T-helper 2 cell treated with Interferon-gamma antibody and Interleukin-4, amounts not matched to agents 5 μg/mL and 100 μg/mL, for 36 hours (primary cell): ENCODE data around the gene CREM.

ENCODE experiments used
- DNase-seq: peaks from one replicate; pipeline ENCODE4 v3.0.0; 2021; ENCODE audit warnings: low spot score
- H3K27ac Mint-ChIP-seq: one replicate; pipeline ENCODE4 v1.8.0; 2021; ENCODE audit warnings: mild to moderate bottlenecking, mixed read lengths
- H3K27me3 Mint-ChIP-seq: one replicate; pipeline ENCODE4 v1.8.0; 2021; ENCODE audit warnings: low read depth, mixed read lengths
- H3K36me3 Mint-ChIP-seq: one replicate; pipeline ENCODE4 v1.8.0; 2021; ENCODE audit warnings: low read depth, mixed read lengths
- H3K4me1 Mint-ChIP-seq: one replicate; pipeline ENCODE4 v1.8.0; 2021; ENCODE audit warnings: low read depth, mixed read lengths
- H3K4me3 Mint-ChIP-seq: one replicate; pipeline ENCODE4 v1.8.0; 2022; ENCODE audit warnings: mild to moderate bottlenecking, moderate library complexity, mixed read lengths
- H3K9me3 Mint-ChIP-seq: one replicate; pipeline ENCODE4 v1.8.0; 2021; ENCODE audit warnings: mixed read lengths

CREM gene

DNA sequence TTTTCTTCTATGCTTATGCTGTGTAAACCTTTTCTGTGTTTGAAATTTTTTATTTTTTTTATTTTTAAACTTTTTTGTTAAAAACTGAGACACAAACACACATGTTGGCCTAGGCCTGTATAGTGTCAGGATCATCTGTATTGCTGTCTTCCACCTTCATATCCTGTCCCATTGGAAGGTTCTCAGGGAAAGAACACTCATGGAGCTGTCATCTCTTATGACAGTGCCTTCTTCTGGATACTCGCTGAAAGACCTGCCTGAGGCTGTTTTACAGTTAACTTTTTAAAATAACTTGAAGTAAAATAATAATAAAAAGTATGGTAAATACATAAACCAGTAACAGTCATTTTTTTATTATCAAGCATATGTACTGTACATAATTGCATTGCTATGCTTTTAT lies 34.1 kb downstream of the CREM start:
- Mint-ChIP-seq H3K36me3 (peaks cover 20% of the 10 kb centered on the region), H3K9me3 (peaks cover 13% of the 10 kb centered on the region), H3K4me3 (no peak overlapping the region), H3K27me3 (no peaks in the 10 kb centered on the region), H3K4me1 (no peaks in the 10 kb centered on the region), H3K27ac (no peak overlapping the region)
- no peak for DNase-seq

DNA sequence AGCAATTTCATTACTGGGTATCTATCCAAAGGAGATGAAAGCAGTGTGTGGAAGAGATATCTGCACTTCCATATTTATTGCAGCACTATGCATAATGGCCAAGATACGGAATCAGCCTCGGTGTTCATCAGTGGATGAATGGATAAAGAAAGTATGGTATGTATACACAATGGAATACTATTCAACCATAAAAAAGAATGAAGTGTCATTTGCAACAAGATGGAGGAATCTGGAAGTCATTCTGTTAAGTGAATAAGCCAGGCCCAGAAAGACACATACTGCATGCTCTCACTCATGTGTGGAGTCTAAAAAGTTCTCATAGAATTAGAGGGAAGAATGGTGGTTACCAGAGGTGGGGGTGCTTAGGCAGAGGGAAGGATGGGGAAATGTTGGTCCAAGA lies 35.3 kb downstream of the CREM start:
- Mint-ChIP-seq H3K9me3 (peaks cover 13% of the 10 kb centered on the region), H3K27ac (no peak overlapping the region), H3K4me3 (no peak overlapping the region), H3K36me3 (peaks cover 20% of the 10 kb centered on the region), H3K4me1 (no peaks in the 10 kb centered on the region), H3K27me3 (no peaks in the 10 kb centered on the region)
- no peak for DNase-seq

DNA sequence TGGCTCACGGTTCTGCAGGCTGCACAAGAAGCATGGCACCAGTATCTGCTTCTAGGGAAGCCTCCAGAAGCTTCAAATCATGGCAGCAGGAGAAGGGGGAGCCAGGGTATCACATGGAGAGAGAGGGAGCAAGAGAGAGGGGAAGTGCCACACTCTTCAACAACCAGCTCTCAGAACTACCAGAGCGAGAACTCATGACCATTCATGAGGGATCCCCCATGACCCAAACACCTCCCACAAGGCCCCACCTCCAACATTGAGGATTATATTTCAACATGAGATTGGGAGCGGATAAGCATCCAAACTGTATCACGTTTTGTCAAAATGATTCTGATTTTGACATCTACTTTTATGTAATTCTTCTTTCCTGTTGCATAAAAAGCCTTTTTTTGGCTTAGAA lies 38.5 kb downstream of the CREM start:
- Mint-ChIP-seq H3K27me3 (no peaks in the 10 kb centered on the region), H3K36me3 (peaks cover 7% of the 10 kb centered on the region), H3K4me3 (no peak overlapping the region), H3K9me3 (no peaks in the 10 kb centered on the region), H3K27ac (no peak overlapping the region), H3K4me1 (no peaks in the 10 kb centered on the region)
- no peak for DNase-seq

DNA sequence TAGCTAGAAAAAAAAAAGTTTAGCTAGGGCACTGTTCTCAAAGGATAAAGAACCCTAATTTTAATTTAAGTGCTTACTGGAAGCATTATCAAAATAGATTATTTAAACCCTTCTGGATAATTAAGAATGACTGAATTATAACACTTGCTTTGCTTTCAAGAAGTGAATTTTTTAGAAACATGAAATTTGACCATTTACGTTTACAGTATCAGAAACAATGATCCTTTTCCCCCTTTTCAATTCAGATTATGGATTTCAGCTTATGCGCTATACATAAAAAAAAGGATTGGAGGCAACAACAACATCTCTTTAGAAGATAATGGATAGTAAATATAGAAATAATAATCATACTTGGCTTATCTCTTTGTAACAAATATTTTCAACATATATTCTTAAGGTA lies 39.2 kb downstream of the CREM start:
- no peaks in the 10 kb centered on the region for H3K9me3 Mint-ChIP-seq
- no peaks in the 10 kb centered on the region for H3K4me1 Mint-ChIP-seq
- no peak for DNase-seq
- no peak overlapping the region for H3K4me3 Mint-ChIP-seq
- no peak overlapping the region for H3K27ac Mint-ChIP-seq
- H3K36me3 Mint-ChIP-seq: peaks cover 7% of the 10 kb centered on the region
- H3K27me3 Mint-ChIP-seq: no peaks in the 10 kb centered on the region

DNA sequence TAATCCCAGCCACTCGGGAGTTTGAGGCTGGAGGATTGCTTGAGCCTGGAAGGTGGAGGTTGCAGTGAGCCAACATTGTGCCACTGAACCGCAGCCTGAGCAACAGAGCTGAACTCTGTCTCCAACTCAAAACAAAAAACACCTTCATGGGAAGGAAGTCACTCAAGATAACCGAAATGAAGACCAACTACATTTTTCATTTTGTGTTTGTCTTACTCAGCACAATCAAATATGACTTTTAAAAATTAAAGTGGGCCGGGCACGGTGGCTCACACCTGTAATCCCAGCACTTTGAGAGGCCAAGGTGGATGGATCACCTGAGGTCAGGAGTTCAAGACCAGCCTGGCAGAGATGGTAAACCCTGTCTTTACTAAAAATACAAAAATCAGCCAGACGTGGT lies 40.0 kb downstream of the CREM start:
- Mint-ChIP-seq H3K4me1 (no peaks in the 10 kb centered on the region), H3K9me3 (no peaks in the 10 kb centered on the region), H3K27ac (no peak overlapping the region), H3K27me3 (no peaks in the 10 kb centered on the region), H3K36me3 (peaks cover 7% of the 10 kb centered on the region), H3K4me3 (no peak overlapping the region)
- DNase-seq: no peak

DNA sequence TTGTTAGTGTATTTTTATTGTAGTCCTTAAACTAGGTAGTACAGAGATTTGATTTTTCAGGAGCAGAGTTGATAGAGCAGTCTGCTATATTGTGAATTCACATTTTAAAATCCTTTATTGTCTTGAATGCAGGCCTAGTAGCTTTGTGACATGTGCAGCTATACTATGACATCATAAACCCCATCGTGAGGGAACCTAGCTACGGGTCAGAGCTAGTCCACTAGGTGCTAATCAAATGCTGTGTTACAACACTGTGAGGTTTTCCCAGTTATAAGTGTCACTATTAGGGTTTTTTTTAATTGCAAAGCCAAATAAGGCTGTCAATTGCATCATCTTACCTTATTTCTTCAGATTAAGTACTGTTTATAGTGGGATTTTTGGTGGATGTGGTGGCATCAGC lies 40.7 kb downstream of the CREM start:
- Mint-ChIP-seq H3K27ac (no peak overlapping the region), H3K36me3 (peaks cover 3% of the 10 kb centered on the region), H3K4me1 (no peaks in the 10 kb centered on the region), H3K27me3 (no peaks in the 10 kb centered on the region), H3K9me3 (no peaks in the 10 kb centered on the region), H3K4me3 (no peak overlapping the region)
- DNase-seq: no peak

DNA sequence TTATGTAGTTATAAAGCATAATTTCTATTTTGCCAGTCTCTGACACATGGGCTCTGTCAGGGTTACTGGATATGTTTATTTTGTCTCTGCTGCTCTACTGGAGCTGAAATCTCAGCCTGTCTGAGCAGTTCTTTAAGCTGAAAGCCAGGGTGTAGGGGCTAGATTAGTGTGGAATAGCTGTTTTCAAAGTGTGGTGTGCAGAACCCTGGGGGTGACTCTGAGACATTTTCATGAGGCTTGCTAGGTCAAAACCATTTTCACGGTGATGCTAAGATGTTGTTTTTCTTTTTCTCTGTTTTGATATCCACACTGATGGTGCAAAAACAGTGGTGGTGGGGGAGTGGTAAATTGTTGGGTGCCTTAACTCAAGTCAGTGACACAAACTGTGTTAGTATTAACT lies 45.5 kb downstream of the CREM start:
- no peak overlapping the region for H3K27ac Mint-ChIP-seq
- peaks cover 5% of the 10 kb centered on the region for H3K4me1 Mint-ChIP-seq
- no peak overlapping the region for H3K4me3 Mint-ChIP-seq
- DNase-seq: no peak
- H3K27me3 Mint-ChIP-seq: no peaks in the 10 kb centered on the region
- H3K9me3 Mint-ChIP-seq: no peaks in the 10 kb centered on the region
- peaks cover 5% of the 10 kb centered on the region for H3K36me3 Mint-ChIP-seq

DNA sequence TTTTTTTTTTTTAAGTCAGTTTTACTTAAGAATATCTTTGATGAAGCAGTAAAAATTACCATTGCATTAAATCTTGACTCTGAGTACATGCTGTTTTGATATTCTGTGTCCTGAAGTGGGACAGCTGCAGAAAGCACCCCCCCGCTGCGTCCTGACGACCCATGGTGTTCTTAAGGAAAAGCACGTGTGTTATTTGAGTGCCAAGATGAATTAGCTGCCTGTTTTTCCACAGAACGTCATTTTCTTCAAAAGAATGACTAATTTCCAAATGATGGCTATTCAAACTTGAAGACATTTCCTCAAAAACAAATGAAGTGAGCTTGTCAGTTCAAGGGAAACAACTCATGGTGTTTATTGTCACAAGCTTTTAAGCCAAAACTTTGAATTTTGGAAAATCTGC lies 45.9 kb downstream of the CREM start:
- Mint-ChIP-seq H3K4me1 (peaks cover 5% of the 10 kb centered on the region), H3K36me3 (peaks cover 5% of the 10 kb centered on the region), H3K9me3 (no peaks in the 10 kb centered on the region), H3K27me3 (no peaks in the 10 kb centered on the region), H3K4me3 (no peak overlapping the region), H3K27ac (no peak overlapping the region)
- DNase-seq: no peak

DNA sequence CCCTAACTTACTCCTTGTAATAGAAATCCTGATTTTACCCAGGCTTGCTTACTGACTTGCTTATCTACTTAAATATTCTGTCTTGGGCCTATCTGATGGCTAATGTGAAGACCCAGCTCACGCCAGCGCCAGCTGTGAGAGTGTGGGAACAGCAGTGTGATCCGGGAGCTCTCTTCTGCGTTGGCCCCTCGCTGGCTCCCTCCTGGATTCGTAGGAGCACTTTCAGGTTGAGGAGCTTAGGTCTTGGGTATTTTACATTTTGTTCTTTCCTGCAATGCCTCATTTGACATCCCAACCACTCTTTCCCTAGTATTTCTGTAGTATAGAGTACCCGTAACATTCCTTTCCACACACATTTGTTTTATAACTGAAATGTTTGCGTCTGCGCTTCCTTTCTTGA lies 51.7 kb downstream of the CREM start:
- H3K9me3 Mint-ChIP-seq: no peaks in the 10 kb centered on the region

DNA sequence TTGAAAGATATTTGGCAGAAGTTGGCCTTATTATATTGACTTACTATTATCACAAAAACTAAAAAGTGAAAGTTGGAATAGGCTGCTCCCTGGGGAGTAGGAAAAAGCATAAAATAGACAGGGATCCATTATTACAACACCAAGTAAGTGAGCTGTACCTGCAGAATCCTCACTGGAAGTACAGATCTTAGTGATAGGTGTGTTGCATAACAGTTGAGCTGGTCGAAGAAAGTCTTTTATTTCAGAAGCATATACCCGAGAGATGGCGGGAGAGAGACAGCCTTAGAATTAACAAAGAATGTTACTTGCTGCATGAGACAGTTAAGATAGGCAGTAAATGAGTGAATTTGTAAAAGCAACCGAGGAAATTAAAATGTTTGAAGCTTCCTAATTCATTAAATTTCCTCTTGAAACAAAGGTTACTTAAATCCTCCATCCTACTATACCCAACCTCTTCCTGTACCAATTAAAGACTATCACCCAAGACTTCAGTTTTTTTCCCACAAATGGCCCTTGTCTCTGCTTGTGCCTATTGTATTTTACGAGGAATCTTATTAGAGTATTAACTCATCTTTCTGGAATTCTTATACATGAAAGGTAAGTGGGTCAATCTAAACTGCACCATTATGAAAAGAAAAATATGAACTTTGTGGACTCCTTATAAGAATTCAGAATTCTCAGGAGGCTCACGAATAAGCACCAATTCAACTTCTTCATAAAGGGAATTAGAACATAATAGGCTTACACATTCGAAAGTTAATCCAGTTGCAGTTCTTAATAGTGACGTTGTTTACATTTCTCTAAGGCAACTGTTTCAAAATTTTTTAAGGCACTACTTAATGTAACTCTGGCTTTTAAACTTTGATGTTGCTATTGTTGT lies 56.2 kb downstream of the CREM start:
- H3K9me3 Mint-ChIP-seq: no peaks in the 10 kb centered on the region

More for the DNA sequence above, 51.7 kb downstream of the CREM start:
- Mint-ChIP-seq H3K27me3 (no peaks in the 10 kb centered on the region), H3K4me1 (peaks cover 5% of the 10 kb centered on the region), H3K4me3 (no peak overlapping the region), H3K27ac (no peak overlapping the region), H3K36me3 (peaks cover 2% of the 10 kb centered on the region)
- DNase-seq: no peak

DNA sequence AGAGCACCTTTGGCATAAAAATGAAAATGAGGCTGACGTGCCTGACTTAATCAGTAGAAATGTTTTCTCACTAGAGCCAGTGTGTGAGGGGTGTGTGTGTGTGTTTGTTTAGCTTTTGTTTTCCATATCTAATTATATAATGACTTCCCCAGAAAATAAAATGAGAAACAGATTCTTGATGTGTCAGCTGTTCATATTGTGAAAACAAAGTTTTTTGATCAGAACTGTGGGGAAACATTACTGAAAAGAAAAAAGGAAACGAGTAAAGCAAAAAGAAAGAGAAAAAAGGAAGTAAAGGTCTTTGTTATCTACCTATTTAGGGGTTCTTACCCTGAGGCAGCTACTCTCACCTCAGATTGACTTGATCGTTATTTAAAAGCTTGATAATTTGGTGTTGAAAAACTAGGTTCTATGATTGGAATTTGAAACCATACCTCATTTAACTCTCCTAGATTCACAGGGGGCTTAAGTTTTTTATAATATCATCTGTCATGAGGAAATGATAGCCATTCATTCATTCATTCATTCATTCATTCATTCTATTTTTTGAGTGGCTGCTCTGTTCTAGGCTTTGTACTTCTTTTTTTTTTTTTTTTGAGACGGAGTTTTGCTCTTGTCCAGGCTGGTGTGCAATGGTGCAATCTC lies 58.0 kb downstream of the CREM start:
- Mint-ChIP-seq H3K36me3 (no peaks in the 10 kb centered on the region), H3K9me3 (no peaks in the 10 kb centered on the region), H3K27ac (no peak overlapping the region), H3K27me3 (no peaks in the 10 kb centered on the region), H3K4me3 (no peak overlapping the region), H3K4me1 (peaks cover 14% of the 10 kb centered on the region)
- no peak for DNase-seq

More for the DNA sequence above, 56.2 kb downstream of the CREM start:
- H3K4me1 Mint-ChIP-seq: peaks cover 14% of the 10 kb centered on the region
- H3K4me3 Mint-ChIP-seq: no peak overlapping the region
- no peaks in the 10 kb centered on the region for H3K27me3 Mint-ChIP-seq
- DNase-seq: no peak
- H3K27ac Mint-ChIP-seq: no peak overlapping the region
- H3K36me3 Mint-ChIP-seq: peaks cover 2% of the 10 kb centered on the region

DNA sequence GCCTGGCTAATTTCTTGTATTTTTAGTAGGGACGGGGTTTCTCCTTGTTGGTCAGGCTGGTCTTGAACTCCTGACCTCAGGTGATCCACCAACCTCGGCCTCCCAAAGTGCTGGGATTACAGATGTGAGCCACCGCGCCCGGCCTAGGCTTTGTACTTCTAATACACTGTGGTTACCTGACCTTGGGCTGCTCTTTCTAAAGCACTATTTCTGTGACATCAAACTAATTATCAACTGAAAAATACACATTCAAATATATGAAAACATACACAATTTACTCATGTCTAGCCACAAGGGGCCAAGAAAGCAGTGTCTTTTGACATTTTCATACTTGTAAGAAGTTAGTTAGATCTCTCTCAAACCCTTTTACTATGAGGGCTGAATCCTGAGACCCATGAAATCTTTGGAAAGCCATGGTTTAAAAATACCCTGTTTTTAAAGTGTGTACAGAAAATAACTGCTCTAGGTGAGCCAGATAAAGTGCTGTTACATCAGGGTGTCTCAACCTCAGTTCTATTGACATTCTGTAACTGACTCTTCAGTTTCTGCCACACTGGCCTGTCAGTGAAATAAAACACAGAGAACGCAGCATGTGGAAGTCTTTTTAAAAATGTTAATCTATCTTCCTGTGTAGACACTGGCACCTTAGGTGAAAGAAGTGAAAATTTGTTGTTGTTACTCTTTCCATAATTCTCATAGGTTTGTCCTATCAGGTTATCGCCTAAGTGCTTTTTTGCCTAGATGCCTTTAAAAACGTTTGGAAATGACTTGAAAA lies 58.8 kb downstream of the CREM start:
- no peak overlapping the region for H3K27ac Mint-ChIP-seq
- no peaks in the 10 kb centered on the region for H3K36me3 Mint-ChIP-seq
- H3K9me3 Mint-ChIP-seq: no peaks in the 10 kb centered on the region
- no peak overlapping the region for H3K4me3 Mint-ChIP-seq
- H3K4me1 Mint-ChIP-seq: peaks cover 14% of the 10 kb centered on the region
- no peak for DNase-seq
- H3K27me3 Mint-ChIP-seq: no peaks in the 10 kb centered on the region

DNA sequence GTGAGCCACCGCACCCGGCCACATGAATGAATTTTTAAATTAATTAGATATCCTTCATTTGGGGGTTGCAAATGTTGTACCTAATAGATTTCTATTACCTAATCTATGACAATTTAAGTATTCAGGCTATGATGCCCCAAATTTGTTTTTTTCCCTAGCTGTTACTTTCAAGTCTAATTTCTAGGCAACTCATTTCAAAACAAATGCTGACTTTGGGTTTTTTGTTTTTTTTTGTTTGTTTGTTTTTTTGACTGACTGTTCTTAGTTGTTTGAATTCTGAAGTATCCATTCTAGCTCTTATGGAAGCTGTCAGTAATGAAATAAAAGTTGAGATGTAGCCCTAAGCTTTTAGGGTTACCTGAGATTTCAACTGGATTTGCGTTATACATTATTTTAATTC lies 62.3 kb downstream of the CREM start:
- H3K27ac Mint-ChIP-seq: no peak overlapping the region
- H3K4me3 Mint-ChIP-seq: no peak overlapping the region
- DNase-seq: no peak
- H3K9me3 Mint-ChIP-seq: no peaks in the 10 kb centered on the region
- H3K36me3 Mint-ChIP-seq: peaks cover 9% of the 10 kb centered on the region
- peaks cover 38% of the 10 kb centered on the region for H3K4me1 Mint-ChIP-seq
- H3K27me3 Mint-ChIP-seq: no peaks in the 10 kb centered on the region

DNA sequence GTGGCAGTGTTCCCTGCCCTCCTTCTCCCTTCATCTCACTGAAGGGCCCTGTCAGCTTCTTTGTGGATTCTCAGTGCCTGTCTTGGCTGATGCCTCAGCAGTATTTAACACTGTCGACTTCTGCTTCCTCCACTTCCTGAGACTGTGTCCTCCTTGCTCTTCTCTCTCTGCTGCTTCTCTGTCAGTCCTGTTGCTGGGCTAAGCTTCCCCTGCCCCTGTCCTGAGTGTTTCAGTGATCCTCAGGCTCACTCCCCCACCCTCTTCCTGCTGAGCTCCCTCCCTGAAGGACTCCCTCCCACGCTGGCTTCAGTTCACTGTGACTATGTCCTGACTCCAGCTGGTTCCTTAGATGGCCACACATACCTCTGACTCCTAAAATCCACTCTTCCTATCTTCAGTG lies 64.9 kb downstream of the CREM start:
- Mint-ChIP-seq H3K4me1 (peaks cover 38% of the 10 kb centered on the region), H3K9me3 (no peaks in the 10 kb centered on the region), H3K4me3 (peak overlapping the region; percentile 45), H3K36me3 (peaks cover 9% of the 10 kb centered on the region), H3K27me3 (no peaks in the 10 kb centered on the region), H3K27ac (peak overlapping the region; percentile 87)
- no peak for DNase-seq
